Testis (tissue), 3 donors: ENCODE measurements around the gene PHYKPL. TPM values are rescaled to one million over a fixed set of nuclear protein-coding genes. Genes with fewer than 3 reads are reported as not detected.

Experiments used
- DNase-seq: peaks from one replicate; pipeline ENCODE4 v3.0.0-alpha.2; 2019
- H3K27ac ChIP-seq, 2 donors: fragments of 200-600 bp; sonication (generic); one replicate each; pipeline ENCODE4 v1.5.1; 2019
- H3K27me3 ChIP-seq: fragments of 200-600 bp; sonication (generic); one replicate; pipeline ENCODE4 v1.5.1; 2019
- H3K36me3 ChIP-seq: fragments of 200-600 bp; sonication (generic); one replicate; pipeline ENCODE4 v1.5.1; 2017; ENCODE audit warnings: low read depth; ENCODE audit errors: missing control alignments
- H3K4me1 ChIP-seq: fragments of 200-600 bp; sonication (generic); one replicate; pipeline ENCODE4 v1.5.1; 2019
- H3K4me3 ChIP-seq, 2 donors: fragments of 200-600 bp; sonication (generic); one replicate each; pipeline ENCODE4 v1.5.1; 2017 to 2019
- H3K9me3 ChIP-seq: fragments of 200-600 bp; sonication (generic); one replicate; pipeline ENCODE4 v1.5.1; 2017
- CTCF ChIP-seq, 3 experiments: fragments of 450-650 bp in 2 of 3; fragments of 200-600 bp in 1 of 3; sonication (generic) in 1 of 3; IDR thresholded peaks; one replicate each; pipeline ENCODE4 v1.5.1; 2016 to 2019; ENCODE audit warnings: antibody characterized with exemption in 3 of 3, mild to moderate bottlenecking in 2 of 3, moderate library complexity in 1 of 3
- POLR2A ChIP-seq: fragments of 450-650 bp; IDR thresholded peaks from one replicate; pipeline ENCODE4 v1.6.1; 2017; ENCODE audit warnings: antibody characterized with exemption, mild to moderate bottlenecking, moderate library complexity
- WGBS, 2 donors: methylation state at CpG; one replicate each; pipeline ENCODE4 v1.1.5; 2018; 5-methylcytosine and 5-hydroxymethylcytosine counted together
- intact Hi-C: fragments of 100-400 bp; cut with DNase I; formaldehyde crosslinking; loops from one replicate; pipeline ENCODE4 v1.15.1; 2023; ENCODE audit warnings: low total_unique reads
- polyA plus RNA-seq: library from polyadenylated mRNA; stranded (reverse); fragments of 350-450 nt; fragmentation: Illumina TruSeq; extraction: RNeasy Lipid Tissue Mini Kit (QIAGEN cat#74804); gene quantifications from one replicate; pipeline ENCODE4 v1.2.3, GENCODE V29; 2014; ENCODE audit warnings: low read depth, low replicate concordance; ENCODE audit not compliant: insufficient read depth
- total RNA-seq, 2 donors: library from RNA; depleted of rRNA; stranded (reverse); fragments of >200 nt; gene quantifications; one replicate each; pipeline ENCODE4 v1.2.3, GENCODE V29; 2016

PHYKPL gene
- total and polyA plus RNA-seq, 3 donors from 2014 or later: 81.7 to 122 (median 121) TPM

- Histone ChIP-seq H3K4me3 (peak overlapping the region; percentile 75 to 98), H3K4me1 (peaks cover 24% of the 10 kb centered on the region), H3K36me3 (no peaks in the 10 kb centered on the region), H3K27ac (peak overlapping the region in 1 of 2 donors; percentile 91), H3K9me3 (no peaks in the 10 kb centered on the region), H3K27me3 (no peaks in the 10 kb centered on the region)
- TF ChIP-seq POLR2A (no peak), CTCF (IDR thresholded peaks at IDR 0.05) (no peak)
- 4% methylated on average over 5 of the region's 5 CpGs for WGBS, 2 donors
- DNase-seq: no peak
- intact Hi-C loops: no loop called here
These were observed 26.9 kb downstream of the PHYKPL start for GRCh38 chr5:178205749-178206047.

- H3K27ac ChIP-seq: peak overlapping the region; percentile 55 to 91
- intact Hi-C loops: no loop called here
- no peaks in the 10 kb centered on the region for H3K27me3 ChIP-seq
- peaks cover 24% of the 10 kb centered on the region for H3K4me1 ChIP-seq
- H3K4me3 ChIP-seq: peak overlapping the region; percentile 75 to 98
- H3K36me3 ChIP-seq: no peaks in the 10 kb centered on the region
- no peaks in the 10 kb centered on the region for H3K9me3 ChIP-seq
- TF ChIP-seq POLR2A (no peak), CTCF (IDR thresholded peaks at IDR 0.05) (no peak)
- peak; percentile 83 for DNase-seq
- whole genome bisulfite sequencing, 2 donors: 0% methylated on average over 3 to 55 of the region's 90 CpGs
These were observed 27.5 kb downstream of the PHYKPL start for GRCh38 chr5:178204935-178205748.

GRCh38 chr5:178204182-178204934 lies 28.2 kb downstream of the PHYKPL start, which contains the start of gene HNRNPAB:
Gene HNRNPAB (plus strand): TSS chr5:178204533. CDS start chr5:178204838, 305 bp downstream.
- TF ChIP-seq CTCF (IDR thresholded peaks at IDR 0.05) (no peak), POLR2A (peak; percentile 85)
- intact Hi-C loops: no loop called here

GRCh38 chr5:178203670-178204181 lies 28.9 kb downstream of the PHYKPL start:
- no peaks in the 10 kb centered on the region for H3K27me3 ChIP-seq
- intact Hi-C loops: no loop called here
- H3K9me3 ChIP-seq: no peaks in the 10 kb centered on the region
- H3K27ac ChIP-seq: peak overlapping the region in 1 of 2 donors; percentile 91
- H3K4me1 ChIP-seq: peaks cover 24% of the 10 kb centered on the region
- no peaks in the 10 kb centered on the region for H3K36me3 ChIP-seq
- no peak for DNase-seq
- WGBS, 2 donors: 17 to 27% methylated on average over 25 to 30 of the region's 30 CpGs
- H3K4me3 ChIP-seq: peak overlapping the region; percentile 75 to 98
- no peak for TF ChIP-seq POLR2A
- TF ChIP-seq CTCF (IDR thresholded peaks at IDR 0.05): no peak

More at GRCh38 chr5:178204182-178204934, 28.2 kb downstream of the PHYKPL start, which contains the start of gene HNRNPAB:
- Histone ChIP-seq H3K4me3 (peak within 1 kb of the TSS; percentile 75 to 98), H3K27me3 (no peaks in the 10 kb centered on the region), H3K4me1 (peaks cover 24% of the 10 kb centered on the region), H3K27ac (peak within 1 kb of the TSS; percentile 55 to 91), H3K36me3 (no peaks in the 10 kb centered on the region), H3K9me3 (no peaks in the 10 kb centered on the region)
- 0% methylated on average over 59 of the region's 96 CpGs; no CpG with 5 or more reads in 1 of the 2 donors for WGBS, 2 donors
- peak; percentile 97 for DNase-seq
